ENCODE data around the gene SLC11A1.

- TF ChIP-seq EZH2 (IDR thresholded peaks at IDR 0.05; ENCODE audit: low read length) = no peak
- TF ChIP-seq CTCF (optimal IDR thresholded peaks at IDR 0.05 in 1 of 3, IDR thresholded peaks at IDR 0.05 in 1 of 3, conservative IDR thresholded peaks at IDR 0.05 in 1 of 3; ENCODE audit: extremely low read depth in 1 of 3, insufficient read depth in 2 of 3, low read length in 3 of 3) = no peak
Observed at GRCh38 chr2:218344755-218345417, 37.2 kb upstream of the SLC11A1 start.

Measured in keratinocyte (primary cell).